ENCODE results near the gene NAGPA. TPM values are rescaled to one million over a fixed set of nuclear protein-coding genes. Genes with fewer than 3 reads are reported as not detected.

The NAGPA gene
- polyA plus RNA-seq, 1 donor (not counting 4 experiments of a cell fraction or from before 2014, with no cell fraction given): 5.0 TPM

DNA sequence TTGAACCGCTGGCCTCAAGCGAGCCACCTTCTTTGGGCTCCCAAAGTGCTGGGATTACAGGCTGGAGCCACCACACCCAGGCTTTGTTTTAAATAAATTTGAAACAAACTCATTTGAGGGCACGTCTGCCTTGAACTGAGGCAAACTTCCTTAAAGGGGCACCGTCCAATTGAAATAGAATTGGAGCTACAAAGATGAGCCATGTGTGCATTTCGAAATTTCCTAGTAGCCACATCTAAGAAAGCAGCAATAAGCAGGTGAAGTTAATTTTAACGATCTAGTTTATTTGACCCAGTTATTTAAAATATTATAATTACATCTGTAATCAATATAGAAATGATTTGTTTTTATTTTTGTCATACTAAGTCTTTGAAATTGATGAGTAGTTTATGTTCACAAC is 32.8 kb upstream of the NAGPA start:
- Histone ChIP-seq H3K27ac (ENCODE audit: control insufficient read depth, insufficient read depth, low read length) (no peak overlapping the region), H4K20me1 (ENCODE audit: control insufficient read depth, extremely low read depth, insufficient read depth, low read length) (no peaks in the 10 kb centered on the region), H3K9me1 (ENCODE audit: control insufficient read depth, extremely low read depth, insufficient read depth, low read length) (no peaks in the 10 kb centered on the region), H3K4me2 (ENCODE audit: control insufficient read depth, extremely low read depth, insufficient read depth, low read depth, low read length) (no peak overlapping the region), H3K4me3 (ENCODE audit: control insufficient read depth in 2 of 3, extremely low read depth in 1 of 3, insufficient read depth in 2 of 3, low read depth in 1 of 3, low read length in 3 of 3) (no peak overlapping the region), H3K27me3 (ENCODE audit: control insufficient read depth, extremely low read depth, insufficient read depth, low read length) (peaks cover 5% of the 10 kb centered on the region), H3K9me3 (ENCODE audit: control insufficient read depth, low read depth, low read length) (no peaks in the 10 kb centered on the region), H3K9ac (ENCODE audit: control insufficient read depth, extremely low read depth, insufficient read depth, low read length) (no peak overlapping the region), H2AFZ (ENCODE audit: control insufficient read depth, low read length) (no peak overlapping the region), H3K4me1 (ENCODE audit: control insufficient read depth, extremely low read depth, insufficient read depth, low read length) (peaks cover 4% of the 10 kb centered on the region), H3K79me2 (ENCODE audit: control insufficient read depth, insufficient read depth, low read length) (no peaks in the 10 kb centered on the region), H3K36me3 (ENCODE audit: control insufficient read depth in 2 of 2, extremely low read depth in 1 of 2, insufficient read depth in 2 of 2, low read length in 2 of 2) (no peaks in the 10 kb centered on the region)
- DNase-seq (ENCODE audit: low read depth, low spot score): no peak
- no peak for FAIRE-seq
- TF ChIP-seq EZH2 (IDR thresholded peaks at IDR 0.05; ENCODE audit: low read length): no peak
- TF ChIP-seq, protein P1, sequence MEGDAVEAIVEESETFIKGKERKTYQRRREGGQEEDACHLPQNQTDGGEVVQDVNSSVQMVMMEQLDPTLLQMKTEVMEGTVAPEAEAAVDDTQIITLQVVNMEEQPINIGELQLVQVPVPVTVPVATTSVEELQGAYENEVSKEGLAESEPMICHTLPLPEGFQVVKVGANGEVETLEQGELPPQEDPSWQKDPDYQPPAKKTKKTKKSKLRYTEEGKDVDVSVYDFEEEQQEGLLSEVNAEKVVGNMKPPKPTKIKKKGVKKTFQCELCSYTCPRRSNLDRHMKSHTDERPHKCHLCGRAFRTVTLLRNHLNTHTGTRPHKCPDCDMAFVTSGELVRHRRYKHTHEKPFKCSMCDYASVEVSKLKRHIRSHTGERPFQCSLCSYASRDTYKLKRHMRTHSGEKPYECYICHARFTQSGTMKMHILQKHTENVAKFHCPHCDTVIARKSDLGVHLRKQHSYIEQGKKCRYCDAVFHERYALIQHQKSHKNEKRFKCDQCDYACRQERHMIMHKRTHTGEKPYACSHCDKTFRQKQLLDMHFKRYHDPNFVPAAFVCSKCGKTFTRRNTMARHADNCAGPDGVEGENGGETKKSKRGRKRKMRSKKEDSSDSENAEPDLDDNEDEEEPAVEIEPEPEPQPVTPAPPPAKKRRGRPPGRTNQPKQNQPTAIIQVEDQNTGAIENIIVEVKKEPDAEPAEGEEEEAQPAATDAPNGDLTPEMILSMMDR (optimal IDR thresholded peaks at IDR 0.05 in 1 of 3, IDR thresholded peaks at IDR 0.05 in 1 of 3, conservative IDR thresholded peaks at IDR 0.05 in 1 of 3; ENCODE audit: extremely low read depth in 1 of 3, insufficient read depth in 2 of 3, low read length in 3 of 3): no peak
- dilution Hi-C loops (cut with MboI; ENCODE audit: extremely low pct_ligation_motif_present, low sequenced_read_pairs): no loop called here

DNA sequence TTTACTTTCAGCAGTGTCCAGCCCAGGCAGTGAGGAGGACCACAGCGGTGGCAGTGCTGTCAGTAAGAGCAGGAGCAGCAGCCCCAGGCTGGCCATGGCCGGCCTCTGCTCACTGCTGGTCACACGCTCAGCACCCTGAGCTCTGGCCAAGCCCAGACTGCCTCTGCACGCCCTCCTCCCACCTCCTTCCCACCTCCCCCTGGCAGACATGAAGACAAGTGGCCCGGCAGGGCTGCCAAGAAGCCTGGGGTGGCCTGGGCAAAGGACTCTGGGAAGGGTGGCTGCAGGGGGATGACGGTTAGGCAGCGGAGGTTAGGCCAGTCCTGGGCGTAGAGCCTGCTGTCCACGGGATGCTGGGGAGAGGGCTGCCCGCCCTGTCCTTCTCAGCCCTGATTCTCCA is 32.1 kb upstream of the NAGPA start, which contains the start of gene C16orf89:
Gene C16orf89 (minus strand): TSS at position 144 of the 400 bp plus-strand sequence. CDS start 48 bp downstream, at position 96.
- peaks cover 5% of the 10 kb centered on the region for H3K27me3 ChIP-seq (ENCODE audit: control insufficient read depth, extremely low read depth, insufficient read depth, low read length)
- H3K4me2 ChIP-seq (ENCODE audit: control insufficient read depth, extremely low read depth, insufficient read depth, low read depth, low read length): no peak within 1 kb of the TSS
- FAIRE-seq (no peak), DNase-seq (ENCODE audit: low read depth, low spot score) (no peak)
- no peaks in the 10 kb centered on the region for H3K9me1 ChIP-seq (ENCODE audit: control insufficient read depth, extremely low read depth, insufficient read depth, low read length)
- no peaks in the 10 kb centered on the region for H3K4me1 ChIP-seq (ENCODE audit: control insufficient read depth, extremely low read depth, insufficient read depth, low read length)
- no peak within 1 kb of the TSS for H2AFZ ChIP-seq (ENCODE audit: control insufficient read depth, low read length)
- no peaks in the 10 kb centered on the region for H3K79me2 ChIP-seq (ENCODE audit: control insufficient read depth, insufficient read depth, low read length)
- no peak within 1 kb of the TSS for H3K4me3 ChIP-seq (ENCODE audit: control insufficient read depth in 2 of 3, extremely low read depth in 1 of 3, insufficient read depth in 2 of 3, low read depth in 1 of 3, low read length in 3 of 3)
- H4K20me1 ChIP-seq (ENCODE audit: control insufficient read depth, extremely low read depth, insufficient read depth, low read length): no peaks in the 10 kb centered on the region
- dilution Hi-C loops (cut with MboI; ENCODE audit: extremely low pct_ligation_motif_present, low sequenced_read_pairs): no loop called here
- no peak within 1 kb of the TSS for H3K27ac ChIP-seq (ENCODE audit: control insufficient read depth, insufficient read depth, low read length)
- H3K9me3 ChIP-seq (ENCODE audit: control insufficient read depth, low read depth, low read length): no peaks in the 10 kb centered on the region
- H3K9ac ChIP-seq (ENCODE audit: control insufficient read depth, extremely low read depth, insufficient read depth, low read length): no peak within 1 kb of the TSS
- no peaks in the 10 kb centered on the region for H3K36me3 ChIP-seq (ENCODE audit: control insufficient read depth in 2 of 2, extremely low read depth in 1 of 2, insufficient read depth in 2 of 2, low read length in 2 of 2)
- TF ChIP-seq, protein P1 (optimal IDR thresholded peaks at IDR 0.05 in 1 of 3, IDR thresholded peaks at IDR 0.05 in 1 of 3, conservative IDR thresholded peaks at IDR 0.05 in 1 of 3; ENCODE audit: extremely low read depth in 1 of 3, insufficient read depth in 2 of 3, low read length in 3 of 3): no peak
- no peak for TF ChIP-seq EZH2 (IDR thresholded peaks at IDR 0.05; ENCODE audit: low read length)

Measured in keratinocyte (primary cell).